Type B pancreatic cell (in vitro differentiated cells): ENCODE measurements around the gene AKAP10. TPM values are rescaled to one million over a fixed set of nuclear protein-coding genes. Genes with fewer than 3 reads are reported as not detected.

Experiments used
- DNase-seq: peaks from one replicate; pipeline ENCODE4 v3.0.0; 2021; ENCODE audit warnings: mixed read lengths; ENCODE audit not compliant: unreplicated experiment; ENCODE audit errors: extremely low spot score
- H3K27ac Mint-ChIP-seq: 2 replicates; pipeline ENCODE4 v1.8.0; 2021; ENCODE audit warnings: mild to moderate bottlenecking, mixed read lengths
- H3K27me3 Mint-ChIP-seq: 2 replicates; pipeline ENCODE4 v1.8.0; 2021; ENCODE audit warnings: mixed read lengths
- H3K36me3 Mint-ChIP-seq: 2 replicates; pipeline ENCODE4 v1.8.0; 2021; ENCODE audit warnings: mixed read lengths
- H3K4me1 Mint-ChIP-seq: one replicate; pipeline ENCODE4 v1.8.0; 2021; ENCODE audit warnings: mixed read lengths; ENCODE audit not compliant: unreplicated experiment
- H3K4me3 Mint-ChIP-seq: 2 replicates; pipeline ENCODE4 v1.8.0; 2021; ENCODE audit warnings: mild to moderate bottlenecking, mixed read lengths
- H3K9me3 Mint-ChIP-seq: 2 replicates; pipeline ENCODE4 v1.8.0; 2021; ENCODE audit warnings: mixed read lengths
- total RNA-seq: library from RNA; stranded (reverse); gene quantifications from 2 replicates; pipeline ENCODE4 v1.2.1, GENCODE V29; 2021; ENCODE audit warnings: low replicate concordance
- TF ChIP-seq, protein P1 (sequence below): fragments of 200-600 bp; sonication (generic); conservative IDR thresholded peaks from 2 replicates; pipeline ENCODE4 v1.5.0; 2021; ENCODE audit warnings: antibody characterized with exemption, mild to moderate bottlenecking

The AKAP10 gene
- total RNA-seq, 1 donor from 2014 or later = 30.3 TPM

DNA sequence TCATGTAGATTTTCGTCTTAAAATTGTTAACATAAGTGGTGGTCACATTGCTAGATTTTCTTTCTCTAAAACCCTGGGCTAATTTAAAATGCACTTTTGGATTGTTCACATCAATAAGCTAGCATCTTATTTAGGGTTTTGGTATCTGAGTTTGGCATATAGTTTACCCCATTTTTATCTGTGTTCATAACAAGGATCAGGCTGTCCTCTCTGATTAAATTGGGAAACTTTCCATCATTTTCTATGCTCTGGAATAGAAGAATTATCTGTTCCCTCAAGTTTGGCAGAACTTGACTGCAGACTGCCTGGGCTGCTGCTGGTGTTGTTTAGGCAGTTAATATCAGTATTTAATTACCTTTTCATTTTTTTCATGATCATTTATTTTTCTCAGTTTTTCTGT lies 33.3 kb upstream of the AKAP10 start:
- Mint-ChIP-seq H3K4me1 (peaks cover 4% of the 10 kb centered on the region), H3K4me3 (peak overlapping the region; percentile 94), H3K27me3 (peaks cover 66% of the 10 kb centered on the region), H3K36me3 (no peaks in the 10 kb centered on the region), H3K9me3 (no peaks in the 10 kb centered on the region), H3K27ac (no peak overlapping the region)
- DNase-seq = no peak
- TF ChIP-seq, protein P1, sequence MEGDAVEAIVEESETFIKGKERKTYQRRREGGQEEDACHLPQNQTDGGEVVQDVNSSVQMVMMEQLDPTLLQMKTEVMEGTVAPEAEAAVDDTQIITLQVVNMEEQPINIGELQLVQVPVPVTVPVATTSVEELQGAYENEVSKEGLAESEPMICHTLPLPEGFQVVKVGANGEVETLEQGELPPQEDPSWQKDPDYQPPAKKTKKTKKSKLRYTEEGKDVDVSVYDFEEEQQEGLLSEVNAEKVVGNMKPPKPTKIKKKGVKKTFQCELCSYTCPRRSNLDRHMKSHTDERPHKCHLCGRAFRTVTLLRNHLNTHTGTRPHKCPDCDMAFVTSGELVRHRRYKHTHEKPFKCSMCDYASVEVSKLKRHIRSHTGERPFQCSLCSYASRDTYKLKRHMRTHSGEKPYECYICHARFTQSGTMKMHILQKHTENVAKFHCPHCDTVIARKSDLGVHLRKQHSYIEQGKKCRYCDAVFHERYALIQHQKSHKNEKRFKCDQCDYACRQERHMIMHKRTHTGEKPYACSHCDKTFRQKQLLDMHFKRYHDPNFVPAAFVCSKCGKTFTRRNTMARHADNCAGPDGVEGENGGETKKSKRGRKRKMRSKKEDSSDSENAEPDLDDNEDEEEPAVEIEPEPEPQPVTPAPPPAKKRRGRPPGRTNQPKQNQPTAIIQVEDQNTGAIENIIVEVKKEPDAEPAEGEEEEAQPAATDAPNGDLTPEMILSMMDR = no peak

DNA sequence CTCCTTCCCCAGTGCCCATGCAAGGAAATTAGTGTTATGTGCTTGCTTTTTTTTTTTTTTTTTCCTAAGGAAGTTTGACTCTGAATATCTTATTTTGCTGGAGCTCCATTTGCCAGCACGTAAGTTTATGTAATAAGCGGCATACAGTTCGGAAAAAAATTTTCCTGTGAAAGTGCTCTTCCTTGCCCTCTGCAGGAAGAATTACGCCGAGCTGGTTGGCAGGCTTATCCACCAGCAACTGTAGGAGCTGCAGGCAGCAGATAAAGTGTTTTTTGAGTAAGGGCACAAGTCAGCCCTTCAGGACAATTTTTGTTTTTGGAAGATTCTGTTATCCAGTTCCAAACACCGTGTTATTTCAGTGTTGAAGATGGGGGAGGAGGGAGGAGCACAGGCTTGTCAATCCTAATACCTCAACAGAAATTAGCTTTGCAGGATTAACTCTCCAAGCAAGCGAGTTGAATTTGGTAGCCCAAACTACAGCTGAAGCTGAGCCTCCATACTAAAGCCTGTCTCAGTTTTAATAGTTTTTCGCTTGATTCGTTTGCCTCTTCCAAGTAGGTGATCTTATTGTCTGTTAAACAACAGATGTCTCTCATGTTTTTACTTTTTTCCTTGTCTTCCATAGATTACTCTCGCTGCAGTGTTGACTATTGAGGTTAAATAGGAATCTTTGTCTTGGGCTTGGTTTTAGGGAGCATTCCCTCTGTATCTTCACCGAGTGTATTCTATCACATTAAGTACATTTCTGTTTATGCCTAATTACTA lies 32.7 kb upstream of the AKAP10 start:
- Mint-ChIP-seq H3K27ac (no peak overlapping the region), H3K9me3 (no peaks in the 10 kb centered on the region), H3K36me3 (no peaks in the 10 kb centered on the region), H3K27me3 (peaks cover 71% of the 10 kb centered on the region), H3K4me1 (peaks cover 4% of the 10 kb centered on the region), H3K4me3 (peak overlapping the region; percentile 94)
- TF ChIP-seq, protein P1 = peak; percentile 63
- DNase-seq = no peak

DNA sequence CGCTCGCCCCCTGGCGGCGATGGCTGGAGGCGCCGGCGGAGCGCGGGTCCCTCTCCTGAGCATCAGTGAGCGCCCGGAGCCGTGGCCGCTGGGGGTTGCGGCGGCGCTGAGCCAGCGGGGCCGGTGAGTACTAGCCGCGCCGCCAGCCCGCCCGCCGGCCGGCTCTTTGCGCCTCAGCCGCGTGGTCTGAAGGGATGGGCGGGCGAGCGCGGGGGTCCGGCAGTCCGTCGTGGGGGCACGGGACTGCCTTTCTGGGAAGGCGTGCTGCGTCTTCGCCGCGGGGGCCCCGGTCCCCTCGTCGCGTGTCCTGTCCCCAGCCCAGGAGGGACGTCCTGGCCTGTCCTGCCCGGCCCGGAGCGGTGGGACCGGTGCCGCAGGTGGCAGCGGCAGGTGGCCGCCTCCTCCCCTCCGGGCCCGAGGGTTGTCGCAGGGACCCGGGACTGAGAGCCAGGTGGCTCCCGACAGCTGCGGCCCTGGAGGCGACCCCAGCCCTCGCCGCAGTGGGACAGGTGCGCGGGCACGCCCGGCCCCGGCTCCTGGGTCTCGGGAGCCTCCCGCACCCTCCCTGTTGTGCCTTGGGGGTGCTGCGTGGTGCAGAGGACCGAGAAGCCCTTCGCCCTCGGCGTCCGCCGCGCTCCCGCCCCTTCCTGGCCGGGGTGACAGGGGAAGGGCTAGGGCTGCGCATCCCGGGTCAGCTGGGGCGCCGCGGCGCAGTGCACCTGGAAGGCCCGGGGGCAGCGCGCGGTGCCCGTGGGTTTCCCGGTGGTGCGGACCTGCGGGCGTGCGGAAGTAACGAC lies 31.9 kb upstream of the AKAP10 start, which contains the start of gene SPECC1:
Gene SPECC1 (plus strand): TSS at position 58 of the 797 bp plus-strand sequence. CDS start 87,293 bp downstream, outside the sequence.
- Mint-ChIP-seq H3K27me3 (peaks cover 75% of the 10 kb centered on the region), H3K27ac (peak within 1 kb of the TSS; percentile 41), H3K4me3 (peak within 1 kb of the TSS; percentile 97), H3K4me1 (peaks cover 4% of the 10 kb centered on the region), H3K9me3 (no peaks in the 10 kb centered on the region), H3K36me3 (no peaks in the 10 kb centered on the region)
- peak; percentile 92 for DNase-seq
- TF ChIP-seq, protein P1 = peak; percentile 99

DNA sequence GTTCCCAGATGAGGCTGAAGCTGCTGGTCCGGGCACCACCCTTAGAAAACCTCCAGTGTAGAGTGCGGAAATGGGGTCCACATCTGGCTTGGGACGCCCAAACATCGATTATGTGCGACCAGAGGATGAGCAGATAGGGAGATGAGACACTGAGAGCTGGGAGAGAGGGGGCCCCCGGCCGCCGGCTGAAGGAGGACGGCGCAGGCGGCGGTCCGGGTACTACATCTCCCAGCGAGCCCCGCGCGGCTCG lies 31.3 kb upstream of the AKAP10 start:
- H3K36me3 Mint-ChIP-seq = no peaks in the 10 kb centered on the region
- no peaks in the 10 kb centered on the region for H3K9me3 Mint-ChIP-seq
- peaks cover 74% of the 10 kb centered on the region for H3K27me3 Mint-ChIP-seq
- H3K27ac Mint-ChIP-seq = peak overlapping the region; percentile 41
- no peak for DNase-seq
- H3K4me3 Mint-ChIP-seq = peak overlapping the region; percentile 97
- TF ChIP-seq, protein P1 = no peak
- H3K4me1 Mint-ChIP-seq = peaks cover 4% of the 10 kb centered on the region

DNA sequence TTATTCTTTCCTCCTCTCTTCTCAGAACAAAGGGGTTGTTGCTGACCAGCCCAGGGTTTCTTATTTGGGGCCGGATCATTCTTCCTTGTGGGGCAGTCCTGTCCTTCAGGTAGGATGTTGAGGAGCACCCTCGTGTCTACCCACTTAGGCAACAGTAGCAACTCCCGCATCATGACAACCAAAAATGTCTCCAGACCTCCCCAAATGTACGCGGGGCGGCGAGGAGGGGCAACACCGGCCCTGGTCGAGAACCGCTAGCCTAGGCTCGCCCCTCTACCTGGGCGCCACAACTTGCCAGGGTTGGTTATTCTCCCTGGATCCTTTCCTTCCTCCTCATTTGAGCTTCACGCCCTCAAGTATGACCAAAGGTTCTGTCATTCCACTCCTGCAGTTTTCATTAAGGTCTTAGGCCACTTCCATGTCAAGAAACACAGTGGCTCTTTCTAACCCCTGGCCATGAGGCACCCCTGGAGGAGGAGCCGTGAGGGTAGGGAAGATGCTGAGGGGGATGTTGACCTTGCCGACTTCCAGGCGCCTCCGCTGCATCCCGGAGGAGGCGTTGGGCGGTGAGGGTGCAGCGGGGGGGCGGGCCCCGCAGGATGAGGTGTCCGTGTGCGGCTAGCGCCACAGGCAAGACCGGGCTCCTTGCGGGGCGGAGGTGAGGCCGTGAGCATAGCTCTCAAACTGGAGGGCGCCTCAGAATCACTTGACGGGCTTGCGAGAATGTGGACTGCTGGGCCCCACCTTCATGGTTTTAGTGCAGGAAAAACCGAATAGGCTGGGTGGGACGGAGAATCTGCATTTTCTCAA lies 30.8 kb upstream of the AKAP10 start:
- Mint-ChIP-seq H3K36me3 (no peaks in the 10 kb centered on the region), H3K27me3 (peaks cover 74% of the 10 kb centered on the region), H3K4me3 (peak overlapping the region; percentile 97), H3K27ac (peak overlapping the region; percentile 41), H3K9me3 (no peaks in the 10 kb centered on the region), H3K4me1 (peaks cover 4% of the 10 kb centered on the region)
- TF ChIP-seq, protein P1 = no peak
- DNase-seq = no peak
